ENCODE measurements around the gene RASA2. TPM values are rescaled to one million over a fixed set of nuclear protein-coding genes. Genes with fewer than 3 reads are reported as not detected.

RASA2 gene
- total and polyA plus RNA-seq, 10 of the 15 experiments (the other 5 are each of a cell fraction or from before 2014, with no cell fraction given) = 1.9 to 9.4 (median 7.2) TPM

DNA sequence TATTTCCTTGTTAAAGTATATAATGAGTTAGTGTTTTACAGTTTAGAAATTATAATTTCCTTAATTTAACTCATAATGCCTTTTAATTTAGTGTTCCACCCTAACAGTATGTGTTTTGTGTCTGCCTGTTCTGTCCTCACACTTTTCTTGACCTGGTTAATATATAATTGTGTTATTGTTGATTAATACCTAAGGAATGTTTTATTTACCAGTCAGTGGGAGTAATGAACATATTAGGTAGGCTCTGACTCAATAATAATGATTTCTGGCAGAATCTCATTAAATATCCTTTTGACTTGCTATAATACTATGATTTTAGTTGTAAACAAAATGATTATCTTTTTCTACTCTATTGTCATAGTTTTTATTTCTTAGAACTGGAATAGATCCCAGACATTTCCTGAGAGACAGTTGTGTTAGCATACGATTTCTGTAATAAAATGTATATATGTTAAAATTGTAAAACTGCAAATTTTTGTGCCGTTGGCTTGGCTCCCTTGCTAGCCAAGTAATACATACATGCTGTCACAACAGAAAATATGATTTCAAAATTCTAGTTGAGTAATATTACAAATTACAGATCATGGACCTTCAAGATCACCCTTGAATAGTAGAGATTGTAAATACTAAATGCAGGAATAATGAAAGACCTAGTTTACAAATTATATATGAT lies 51.9 kb downstream of the RASA2 start:
- Histone ChIP-seq H3K9me3 (replicated peaks; ENCODE audit: control insufficient read depth, insufficient read depth, low read length) (no peaks in the 10 kb centered on the region; the same call in 1 of the 3 replicates), H3K36me3 (ENCODE audit: control insufficient read depth in 2 of 2, insufficient read depth in 2 of 2, low read length in 1 of 2) (peaks cover 0 to 1% of the 10 kb centered on the region in 2 experiments; a peak in 1 of 4 replicates), H4K20me1 (ENCODE audit: control insufficient read depth, insufficient read depth) (no peaks in the 10 kb centered on the region), H3K4me3 (no peak overlapping the region), H3K27ac (ENCODE audit: control insufficient read depth, insufficient read depth) (no peak overlapping the region), H3K4me1 (ENCODE audit: control insufficient read depth, insufficient read depth, low read length) (no peaks in the 10 kb centered on the region), H2AFZ (ENCODE audit: control insufficient read depth, low read depth, low read length) (no peak overlapping the region), H3K9ac (ENCODE audit: control insufficient read depth, insufficient read depth, low read length) (no peak overlapping the region), H3K4me2 (ENCODE audit: control insufficient read depth, insufficient read depth) (no peak overlapping the region), H3K79me2 (ENCODE audit: control insufficient read depth, insufficient read depth, low read length) (no peaks in the 10 kb centered on the region), H3K27me3 (replicated peaks in 1 of 2; ENCODE audit: control insufficient read depth in 2 of 2, insufficient read depth in 2 of 2, low read length in 1 of 2) (no peaks in the 10 kb centered on the region)
- RAD21 ChIA-PET (ENCODE audit: unreplicated experiment) = no interaction called here
- intact Hi-C loops (cut with micrococcal nuclease; ENCODE audit: unreplicated experiment) (no loop called here), in situ Hi-C loops (cut with MboI) (no loop called here)
- 100% methylated on average over 2 of the region's 2 CpGs for WGBS (ENCODE audit: insufficient coverage, insufficient replicate concordance, low lambda C conversion rate, missing lambda C conversion rate)
- CTCF ChIA-PET = interaction anchor here (1.1 to 1.3 kb wide), 2 partner anchors 8 to 11 kb away, joined by 3 read pairs; no protein-coding TSS in a partner anchor
- FAIRE-seq (no peak), ATAC-seq (no peak), DNase-seq (ENCODE audit: low read depth, low spot score) (no peak)
- TF ChIP-seq, protein P1, sequence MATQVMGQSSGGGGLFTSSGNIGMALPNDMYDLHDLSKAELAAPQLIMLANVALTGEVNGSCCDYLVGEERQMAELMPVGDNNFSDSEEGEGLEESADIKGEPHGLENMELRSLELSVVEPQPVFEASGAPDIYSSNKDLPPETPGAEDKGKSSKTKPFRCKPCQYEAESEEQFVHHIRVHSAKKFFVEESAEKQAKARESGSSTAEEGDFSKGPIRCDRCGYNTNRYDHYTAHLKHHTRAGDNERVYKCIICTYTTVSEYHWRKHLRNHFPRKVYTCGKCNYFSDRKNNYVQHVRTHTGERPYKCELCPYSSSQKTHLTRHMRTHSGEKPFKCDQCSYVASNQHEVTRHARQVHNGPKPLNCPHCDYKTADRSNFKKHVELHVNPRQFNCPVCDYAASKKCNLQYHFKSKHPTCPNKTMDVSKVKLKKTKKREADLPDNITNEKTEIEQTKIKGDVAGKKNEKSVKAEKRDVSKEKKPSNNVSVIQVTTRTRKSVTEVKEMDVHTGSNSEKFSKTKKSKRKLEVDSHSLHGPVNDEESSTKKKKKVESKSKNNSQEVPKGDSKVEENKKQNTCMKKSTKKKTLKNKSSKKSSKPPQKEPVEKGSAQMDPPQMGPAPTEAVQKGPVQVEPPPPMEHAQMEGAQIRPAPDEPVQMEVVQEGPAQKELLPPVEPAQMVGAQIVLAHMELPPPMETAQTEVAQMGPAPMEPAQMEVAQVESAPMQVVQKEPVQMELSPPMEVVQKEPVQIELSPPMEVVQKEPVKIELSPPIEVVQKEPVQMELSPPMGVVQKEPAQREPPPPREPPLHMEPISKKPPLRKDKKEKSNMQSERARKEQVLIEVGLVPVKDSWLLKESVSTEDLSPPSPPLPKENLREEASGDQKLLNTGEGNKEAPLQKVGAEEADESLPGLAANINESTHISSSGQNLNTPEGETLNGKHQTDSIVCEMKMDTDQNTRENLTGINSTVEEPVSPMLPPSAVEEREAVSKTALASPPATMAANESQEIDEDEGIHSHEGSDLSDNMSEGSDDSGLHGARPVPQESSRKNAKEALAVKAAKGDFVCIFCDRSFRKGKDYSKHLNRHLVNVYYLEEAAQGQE (IDR thresholded peaks at IDR 0.05; ENCODE audit: low read depth, low read length) = no peak
- TF ChIP-seq MYC (IDR thresholded peaks at IDR 0.05; ENCODE audit: insufficient read depth, insufficient read length, insufficient replicate concordance, low read length, severe bottlenecking) = no peak
- no peak for TF ChIP-seq GATAD2B (conservative IDR thresholded peaks at IDR 0.05; ENCODE audit: low read depth)
- no peak for TF ChIP-seq ZBED1 (IDR thresholded peaks at IDR 0.05; ENCODE audit: borderline replicate concordance)
- TF ChIP-seq CBX3 (IDR thresholded peaks at IDR 0.05; ENCODE audit: borderline replicate concordance, low read depth) = no peak
- no peak for TF ChIP-seq USF2 (IDR thresholded peaks at IDR 0.05; ENCODE audit: borderline replicate concordance, low read depth, low read length)
- TF ChIP-seq, protein P2, sequence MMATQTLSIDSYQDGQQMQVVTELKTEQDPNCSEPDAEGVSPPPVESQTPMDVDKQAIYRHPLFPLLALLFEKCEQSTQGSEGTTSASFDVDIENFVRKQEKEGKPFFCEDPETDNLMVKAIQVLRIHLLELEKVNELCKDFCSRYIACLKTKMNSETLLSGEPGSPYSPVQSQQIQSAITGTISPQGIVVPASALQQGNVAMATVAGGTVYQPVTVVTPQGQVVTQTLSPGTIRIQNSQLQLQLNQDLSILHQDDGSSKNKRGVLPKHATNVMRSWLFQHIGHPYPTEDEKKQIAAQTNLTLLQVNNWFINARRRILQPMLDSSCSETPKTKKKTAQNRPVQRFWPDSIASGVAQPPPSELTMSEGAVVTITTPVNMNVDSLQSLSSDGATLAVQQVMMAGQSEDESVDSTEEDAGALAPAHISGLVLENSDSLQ (IDR thresholded peaks at IDR 0.05) = no peak
- TF ChIP-seq MXI1 (IDR thresholded peaks at IDR 0.05; ENCODE audit: low read depth, low read length) = no peak
- no peak for TF ChIP-seq RB1 (IDR thresholded peaks at IDR 0.05; ENCODE audit: borderline replicate concordance)
- no peak for TF ChIP-seq NFXL1 (IDR thresholded peaks at IDR 0.05; ENCODE audit: borderline replicate concordance)
- TF ChIP-seq NR2C2 (IDR thresholded peaks at IDR 0.05; ENCODE audit: borderline replicate concordance, control insufficient read depth, insufficient read length, low read depth) = no peak
- no peak for TF ChIP-seq YBX1 (IDR thresholded peaks at IDR 0.05)
- TF ChIP-seq RFX5 (IDR thresholded peaks at IDR 0.05; ENCODE audit: low read depth, low read length) = no peak
- TF ChIP-seq EP300 (IDR thresholded peaks at IDR 0.05; ENCODE audit: borderline replicate concordance in 1 of 2, control insufficient read depth in 1 of 2, low read depth in 2 of 2, low read length in 2 of 2) = no peak
- no peak for TF ChIP-seq POLR2A (IDR thresholded peaks at IDR 0.05; ENCODE audit: low read depth, low read length)
- no peak for TF ChIP-seq MAX (IDR thresholded peaks at IDR 0.05; ENCODE audit: low read depth, low read length)
- POLR2A ChIA-PET = no interaction called here
- BruUV-seq (replicated peaks) = no TSS peak
- SMC1A ChIA-PET (ENCODE audit: uncharacterized antibody, unreplicated experiment) = interaction anchor here (0.8 kb wide), 1 partner anchor 14 kb away, joined by 3 read pairs; no protein-coding TSS in a partner anchor

Measured in GM12878 (cell line).